GM19023 (cell line): ENCODE results near the gene RTN4IP1.

ENCODE experiments used
- ATAC-seq: cut with Tn5 transposase; IDR thresholded peaks from one replicate; pipeline ENCODE4 v1.9.1; 2021; ENCODE audit warnings: mild to moderate bottlenecking, moderate library complexity; ENCODE audit not compliant: unreplicated experiment

RTN4IP1 gene

GRCh38 chr6:106629103-106629858 lies at the start of gene RTN4IP1, which contains the start of gene QRSL1:
Gene RTN4IP1, minus strand, starts transcription at chr6:106629498. Its CDS starts 477 bp downstream, at chr6:106629021.
Gene QRSL1, plus strand, starts transcription at chr6:106629578. Its CDS starts 104 bp downstream, at chr6:106629682.
- peak; percentile 90 for ATAC-seq

GRCh38 chr6:106677282-106677681 lies 48.0 kb upstream of the RTN4IP1 start:
- ATAC-seq, result no peak

GRCh38 chr6:106674541-106675229 lies 45.4 kb upstream of the RTN4IP1 start:
- ATAC-seq, result no peak

- no peak for ATAC-seq
Observed at GRCh38 chr6:106671651-106672050, 42.4 kb upstream of the RTN4IP1 start.

GRCh38 chr6:106670236-106670635 lies 40.9 kb upstream of the RTN4IP1 start:
- ATAC-seq, result no peak

GRCh38 chr6:106667022-106667402 lies 37.7 kb upstream of the RTN4IP1 start:
- ATAC-seq, result no peak

- peak; percentile 96 for ATAC-seq
Observed at GRCh38 chr6:106666282-106667021, 37.2 kb upstream of the RTN4IP1 start.

- no peak for ATAC-seq
Observed at GRCh38 chr6:106662458-106662857, 33.2 kb upstream of the RTN4IP1 start.

- no peak for ATAC-seq
Observed at GRCh38 chr6:106659859-106660258, 30.6 kb upstream of the RTN4IP1 start.

- ATAC-seq, result no peak
Observed at GRCh38 chr6:106658469-106658868, 29.2 kb upstream of the RTN4IP1 start.

- peak; percentile 71 for ATAC-seq
Observed at GRCh38 chr6:106648651-106649308, 19.5 kb upstream of the RTN4IP1 start.

- no peak for ATAC-seq
Observed at GRCh38 chr6:106643061-106643460, 13.8 kb upstream of the RTN4IP1 start.

- no peak for ATAC-seq
Observed at GRCh38 chr6:106642476-106642875, 13.2 kb upstream of the RTN4IP1 start.

- ATAC-seq, result no peak
Observed at GRCh38 chr6:106639812-106640211, 10.5 kb upstream of the RTN4IP1 start.

GRCh38 chr6:106637717-106638341 lies 8.5 kb upstream of the RTN4IP1 start:
- peak; percentile 57 for ATAC-seq

GRCh38 chr6:106637051-106637716 lies 7.9 kb upstream of the RTN4IP1 start:
- ATAC-seq, result peak; percentile 35

- no peak for ATAC-seq
Observed at GRCh38 chr6:106634565-106634964, 5.3 kb upstream of the RTN4IP1 start.

- no peak for ATAC-seq
Observed at GRCh38 chr6:106631346-106631745, 2.0 kb upstream of the RTN4IP1 start.

GRCh38 chr6:106630366-106630765 lies 1.1 kb upstream of the RTN4IP1 start:
- no peak for ATAC-seq

GRCh38 chr6:106629859-106630163 lies 513 bp upstream of the RTN4IP1 start:
- peak; percentile 9 for ATAC-seq
